ENCODE data around the gene VTI1A. TPM values are rescaled to one million over a fixed set of nuclear protein-coding genes. Genes with fewer than 3 reads are reported as not detected.
"Not testable (repeated sequence)": the region's sequence is repeated elsewhere in the genome, so short reads cannot be mapped to it uniquely, and the experiment has no call there.

VTI1A gene
- total RNA-seq, 1 donor from 2014 or later: 39.9 TPM

GRCh38 chr10:112855134-112855533 is 408.1 kb downstream of the VTI1A start:
- H3K36me3 Mint-ChIP-seq (ENCODE audit: low read depth): no peaks in the 10 kb centered on the region
- intact Hi-C loops (cut with micrococcal nuclease): no loop called here
- no peaks in the 10 kb centered on the region for H3K4me1 Mint-ChIP-seq (ENCODE audit: low read depth)
- peaks cover 6% of the 10 kb centered on the region for H3K9me3 Mint-ChIP-seq
- H3K27ac Mint-ChIP-seq: no peak overlapping the region
- H3K4me3 Mint-ChIP-seq: no peak overlapping the region
- H3K27me3 Mint-ChIP-seq (ENCODE audit: insufficient read depth): no peaks in the 10 kb centered on the region
- no peak for DNase-seq (ENCODE audit: low spot score)

- no peaks in the 10 kb centered on the region for H3K27me3 Mint-ChIP-seq (ENCODE audit: insufficient read depth)
- DNase-seq (ENCODE audit: low spot score): no peak
- no peaks in the 10 kb centered on the region for H3K36me3 Mint-ChIP-seq (ENCODE audit: low read depth)
- no peak overlapping the region for H3K4me3 Mint-ChIP-seq
- intact Hi-C loops (cut with micrococcal nuclease): no loop called here
- H3K4me1 Mint-ChIP-seq (ENCODE audit: low read depth): no peaks in the 10 kb centered on the region
- no peak overlapping the region for H3K27ac Mint-ChIP-seq
- H3K9me3 Mint-ChIP-seq: peaks cover 6% of the 10 kb centered on the region
Measured at GRCh38 chr10:112857493-112857892, 410.5 kb downstream of the VTI1A start.

GRCh38 chr10:112858986-112859651 is 412.1 kb downstream of the VTI1A start:
- Mint-ChIP-seq H3K36me3 (ENCODE audit: low read depth) (no peaks in the 10 kb centered on the region), H3K27ac (no peak overlapping the region), H3K4me1 (ENCODE audit: low read depth) (no peaks in the 10 kb centered on the region)

GRCh38 chr10:112859793-112860192 is 412.8 kb downstream of the VTI1A start:
- Mint-ChIP-seq H3K4me1 (ENCODE audit: low read depth) (no peaks in the 10 kb centered on the region), H3K27me3 (ENCODE audit: insufficient read depth) (no peaks in the 10 kb centered on the region), H3K9me3 (peaks cover 6% of the 10 kb centered on the region), H3K36me3 (ENCODE audit: low read depth) (no peaks in the 10 kb centered on the region), H3K27ac (no peak overlapping the region), H3K4me3 (no peak overlapping the region)
- no peak for DNase-seq (ENCODE audit: low spot score)
- intact Hi-C loops (cut with micrococcal nuclease): no loop called here

More at GRCh38 chr10:112858986-112859651, 412.1 kb downstream of the VTI1A start:
- intact Hi-C loops (cut with micrococcal nuclease): no loop called here
- no peak for DNase-seq (ENCODE audit: low spot score)
- Mint-ChIP-seq H3K27me3 (ENCODE audit: insufficient read depth) (no peaks in the 10 kb centered on the region), H3K4me3 (no peak overlapping the region), H3K9me3 (peaks cover 6% of the 10 kb centered on the region)

GRCh38 chr10:112863461-112863860 is 416.4 kb downstream of the VTI1A start:
- H3K4me1 Mint-ChIP-seq (ENCODE audit: low read depth); H3K36me3 Mint-ChIP-seq (ENCODE audit: low read depth); DNase-seq (ENCODE audit: low spot score); intact Hi-C loops (cut with micrococcal nuclease); H3K27me3 Mint-ChIP-seq (ENCODE audit: insufficient read depth); H3K27ac Mint-ChIP-seq; H3K4me3 Mint-ChIP-seq: not testable (repeated sequence)
- peaks cover 14% of the 10 kb centered on the region for H3K9me3 Mint-ChIP-seq

Other genes starting within 250 kb of the VTI1A start
- not detected in 2 replicates for gene TECTB, start 163.8 kb upstream of the VTI1A start, total RNA-seq
- gene ACSL5, start 73.1 kb upstream of the VTI1A start, total RNA-seq: 46.7 and 50.7 TPM in 2 replicates
- 51.9 and 52.6 TPM in 2 replicates for gene ZDHHC6, start 301 bp upstream of the VTI1A start, total RNA-seq

All from activated T-helper 1 cell treated with anti-CD3 and anti-CD28 coated beads, Interleukin-12 subunit alpha, Interleukin-12 subunit beta, Interleukin-2, Interleukin-4 antibody, amounts not matched to agents 30 ng/mL and 10 ng/mL and 1 ng/mL, durations not matched to agents 14 hours and 24 hours and 36 hours (primary cell).